ENCODE data around the gene DTX1.

DTX1 gene

DNA sequence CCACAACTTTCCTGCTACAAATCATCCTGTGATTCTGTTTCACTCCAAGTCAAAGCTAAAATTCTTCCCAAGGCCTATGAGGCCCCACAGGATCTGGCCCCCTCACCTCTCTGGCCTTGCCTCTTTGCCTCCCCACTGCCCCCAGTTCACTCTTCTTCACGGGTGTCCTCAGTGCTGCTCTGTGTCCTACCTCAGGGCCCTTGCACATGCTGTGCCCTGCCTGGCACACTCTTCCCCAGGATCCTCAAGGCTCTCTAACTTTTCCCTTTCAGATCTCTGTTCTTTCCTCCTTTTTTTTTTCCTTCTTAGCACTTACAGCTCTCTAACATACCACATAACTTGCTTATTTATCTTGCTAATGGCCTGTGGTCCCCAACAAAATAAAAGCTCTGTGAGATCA is 49.8 kb downstream of the DTX1 start:
- Histone ChIP-seq H3K9ac (no peak overlapping the region), H3K27ac (no peak overlapping the region), H3K4me3 (IDR thresholded peaks at IDR 0.05; ENCODE audit: insufficient read depth, low read depth, low read length) (no peak overlapping the region), H2AFZ (ENCODE audit: low read depth) (no peak overlapping the region), H3K36me3 (ENCODE audit: insufficient read depth) (no peaks in the 10 kb centered on the region), H4K20me1 (ENCODE audit: insufficient read depth) (no peaks in the 10 kb centered on the region), H3K27me3 (ENCODE audit: insufficient read depth, low read depth) (no peaks in the 10 kb centered on the region), H3K4me2 (no peak overlapping the region), H3K79me2 (ENCODE audit: insufficient read depth, low read depth) (no peaks in the 10 kb centered on the region), H3K4me1 (ENCODE audit: low read depth, poor library complexity, severe bottlenecking) (no peaks in the 10 kb centered on the region)
- TF ChIP-seq, protein P1, sequence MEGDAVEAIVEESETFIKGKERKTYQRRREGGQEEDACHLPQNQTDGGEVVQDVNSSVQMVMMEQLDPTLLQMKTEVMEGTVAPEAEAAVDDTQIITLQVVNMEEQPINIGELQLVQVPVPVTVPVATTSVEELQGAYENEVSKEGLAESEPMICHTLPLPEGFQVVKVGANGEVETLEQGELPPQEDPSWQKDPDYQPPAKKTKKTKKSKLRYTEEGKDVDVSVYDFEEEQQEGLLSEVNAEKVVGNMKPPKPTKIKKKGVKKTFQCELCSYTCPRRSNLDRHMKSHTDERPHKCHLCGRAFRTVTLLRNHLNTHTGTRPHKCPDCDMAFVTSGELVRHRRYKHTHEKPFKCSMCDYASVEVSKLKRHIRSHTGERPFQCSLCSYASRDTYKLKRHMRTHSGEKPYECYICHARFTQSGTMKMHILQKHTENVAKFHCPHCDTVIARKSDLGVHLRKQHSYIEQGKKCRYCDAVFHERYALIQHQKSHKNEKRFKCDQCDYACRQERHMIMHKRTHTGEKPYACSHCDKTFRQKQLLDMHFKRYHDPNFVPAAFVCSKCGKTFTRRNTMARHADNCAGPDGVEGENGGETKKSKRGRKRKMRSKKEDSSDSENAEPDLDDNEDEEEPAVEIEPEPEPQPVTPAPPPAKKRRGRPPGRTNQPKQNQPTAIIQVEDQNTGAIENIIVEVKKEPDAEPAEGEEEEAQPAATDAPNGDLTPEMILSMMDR (conservative IDR thresholded peaks at IDR 0.05; ENCODE audit: low read depth, low read length) = no peak

- Histone ChIP-seq H3K9ac (no peak overlapping the region), H3K4me2 (no peak overlapping the region), H3K79me2 (ENCODE audit: insufficient read depth, low read depth) (no peaks in the 10 kb centered on the region), H3K27me3 (ENCODE audit: insufficient read depth, low read depth) (no peaks in the 10 kb centered on the region), H4K20me1 (ENCODE audit: insufficient read depth) (no peaks in the 10 kb centered on the region), H3K27ac (no peak overlapping the region), H2AFZ (ENCODE audit: low read depth) (no peak overlapping the region), H3K4me1 (ENCODE audit: low read depth, poor library complexity, severe bottlenecking) (no peaks in the 10 kb centered on the region), H3K36me3 (ENCODE audit: insufficient read depth) (no peaks in the 10 kb centered on the region), H3K4me3 (IDR thresholded peaks at IDR 0.05; ENCODE audit: insufficient read depth, low read depth, low read length) (no peak overlapping the region)
- TF ChIP-seq, protein P1 (conservative IDR thresholded peaks at IDR 0.05; ENCODE audit: low read depth, low read length) = no peak
Observed at GRCh38 chr12:113108308-113108707, 51.8 kb downstream of the DTX1 start.

DNA sequence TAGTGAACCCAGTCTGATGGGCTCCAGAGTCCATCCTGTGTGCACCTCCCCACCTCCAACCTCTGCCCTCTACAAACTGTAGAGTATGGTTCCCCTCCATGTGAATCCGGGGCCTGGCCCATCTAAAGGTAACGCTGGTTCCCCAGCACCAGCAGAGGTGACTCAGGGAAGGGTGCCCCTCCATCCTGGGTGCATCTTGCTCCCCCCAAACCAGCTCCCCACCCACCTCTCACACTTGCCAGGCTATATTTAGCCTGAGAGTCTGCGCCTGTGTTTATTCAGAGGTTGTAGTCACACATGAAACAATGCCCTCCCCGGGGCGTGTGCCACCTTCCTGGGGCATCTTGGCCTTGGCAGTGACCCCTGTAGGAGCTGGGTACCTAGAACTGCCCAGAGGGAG is 52.8 kb downstream of the DTX1 start:
- Histone ChIP-seq H3K4me2 (no peak overlapping the region), H3K4me3 (IDR thresholded peaks at IDR 0.05; ENCODE audit: insufficient read depth, low read depth, low read length) (no peak overlapping the region), H3K9ac (no peak overlapping the region), H3K27ac (no peak overlapping the region), H2AFZ (ENCODE audit: low read depth) (no peak overlapping the region), H3K79me2 (ENCODE audit: insufficient read depth, low read depth) (no peaks in the 10 kb centered on the region), H3K27me3 (ENCODE audit: insufficient read depth, low read depth) (no peaks in the 10 kb centered on the region), H3K36me3 (ENCODE audit: insufficient read depth) (no peaks in the 10 kb centered on the region), H4K20me1 (ENCODE audit: insufficient read depth) (no peaks in the 10 kb centered on the region), H3K4me1 (ENCODE audit: low read depth, poor library complexity, severe bottlenecking) (no peaks in the 10 kb centered on the region)
- TF ChIP-seq, protein P1 (conservative IDR thresholded peaks at IDR 0.05; ENCODE audit: low read depth, low read length) = no peak

DNA sequence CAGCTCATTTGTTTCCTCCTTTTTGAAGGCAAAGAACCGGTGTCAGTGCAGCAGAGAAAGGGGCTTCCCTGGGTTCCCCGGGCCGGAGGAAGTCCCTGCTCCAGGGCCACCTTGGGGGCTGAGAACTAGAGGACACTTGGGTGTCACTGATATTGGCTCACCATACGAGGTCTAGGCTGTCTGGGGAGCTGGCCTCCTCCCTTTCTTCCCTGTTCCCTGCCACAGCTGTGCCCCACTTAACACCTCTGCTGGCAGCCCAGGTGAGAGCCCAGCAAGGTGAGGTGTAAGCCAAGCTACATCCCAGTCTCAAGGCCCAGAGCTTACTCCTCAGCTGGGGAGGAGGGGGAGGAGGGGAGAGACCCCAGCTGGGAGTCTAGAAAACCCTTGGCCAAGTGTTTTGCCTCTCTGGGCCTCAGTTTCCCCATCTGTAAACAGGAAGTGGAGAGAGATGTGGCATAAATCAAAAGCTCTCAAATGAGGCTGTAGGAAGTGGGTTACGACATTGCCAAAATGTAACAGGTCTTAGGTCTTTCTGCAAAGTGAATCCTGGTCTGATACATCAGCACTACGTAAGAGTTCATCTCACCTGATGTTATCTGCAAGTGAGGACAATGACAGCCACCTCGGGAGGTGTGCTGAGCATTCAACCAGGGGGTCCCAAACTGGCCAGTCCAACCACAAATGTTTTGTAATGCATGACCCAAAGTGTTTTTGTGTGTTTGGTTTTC is 53.5 kb downstream of the DTX1 start:
- H4K20me1 ChIP-seq (ENCODE audit: insufficient read depth) = no peaks in the 10 kb centered on the region
- H3K27me3 ChIP-seq (ENCODE audit: insufficient read depth, low read depth) = no peaks in the 10 kb centered on the region
- no peaks in the 10 kb centered on the region for H3K36me3 ChIP-seq (ENCODE audit: insufficient read depth)
- H3K4me3 ChIP-seq (IDR thresholded peaks at IDR 0.05; ENCODE audit: insufficient read depth, low read depth, low read length) = no peak overlapping the region
- H3K4me1 ChIP-seq (ENCODE audit: low read depth, poor library complexity, severe bottlenecking) = no peaks in the 10 kb centered on the region
- H3K79me2 ChIP-seq (ENCODE audit: insufficient read depth, low read depth) = no peaks in the 10 kb centered on the region
- TF ChIP-seq, protein P1 (conservative IDR thresholded peaks at IDR 0.05; ENCODE audit: low read depth, low read length) = no peak
- no peak overlapping the region for H3K27ac ChIP-seq
- H2AFZ ChIP-seq (ENCODE audit: low read depth) = no peak overlapping the region
- no peak overlapping the region for H3K9ac ChIP-seq
- no peak overlapping the region for H3K4me2 ChIP-seq
